ENCODE data around the gene CEP70. TPM values are rescaled to one million over a fixed set of nuclear protein-coding genes. Genes with fewer than 3 reads are reported as not detected.

The CEP70 gene
- total and polyA plus RNA-seq, 2 of the 13 experiments (the other 11 are each of a cell fraction or from before 2014, with no cell fraction given) = 4.0 to 22.3 TPM

- TF ChIP-seq MTA3 (CRISPR knock-in tag; IDR thresholded peaks at IDR 0.05) (no peak), ZNF747 (CRISPR knock-in tag; IDR thresholded peaks at IDR 0.05; ENCODE audit: borderline replicate concordance) (peak; percentile 89), NPAS2 (CRISPR knock-in tag; IDR thresholded peaks at IDR 0.05; ENCODE audit: borderline replicate concordance) (no peak), ZNF572 (CRISPR knock-in tag; IDR thresholded peaks at IDR 0.05) (no peak; the same call in 1 of the 2 replicates), BORCS8-MEF2B (CRISPR knock-in tag; IDR thresholded peaks at IDR 0.05) (peak; percentile 79; the same call in 1 of the 2 replicates), RBM39 (IDR thresholded peaks at IDR 0.05; ENCODE audit: low read depth, low read length, poor library complexity, severe bottlenecking) (peak; percentile 70), NFIB (CRISPR knock-in tag; IDR thresholded peaks at IDR 0.05; ENCODE audit: borderline replicate concordance) (peak; percentile 84; the same call in 1 of the 2 replicates), FOSL2 (CRISPR knock-in tag; IDR thresholded peaks at IDR 0.05) (peak; percentile 15), ZNF800 (CRISPR knock-in tag; IDR thresholded peaks at IDR 0.05) (peak; percentile 65; the same call in 1 of the 2 replicates), PCBP2 (optimal IDR thresholded peaks at IDR 0.05; ENCODE audit: low read depth, low read length, poor library complexity, severe bottlenecking) (no peak), JARID2 (CRISPR knock-in tag; IDR thresholded peaks at IDR 0.05; ENCODE audit: insufficient replicate concordance) (no peak), BCL6 (CRISPR knock-in tag; IDR thresholded peaks at IDR 0.05) (peak; percentile 18; the same call in 1 of the 2 replicates), ZNF770 (CRISPR knock-in tag; IDR thresholded peaks at IDR 0.05) (0 out of 2 replicates have a peak, but pooled peaks have one; percentile 33), ZNF850 (CRISPR knock-in tag; conservative IDR thresholded peaks at IDR 0.05) (no peak), TIGD3 (CRISPR knock-in tag; IDR thresholded peaks at IDR 0.05; ENCODE audit: borderline replicate concordance) (no peak), ZNF777 (CRISPR knock-in tag; IDR thresholded peaks at IDR 0.05) (peak; percentile 81), ZBTB1 (CRISPR knock-in tag; IDR thresholded peaks at IDR 0.05; ENCODE audit: borderline replicate concordance) (no peak), ZNF446 (CRISPR knock-in tag; IDR thresholded peaks at IDR 0.05) (no peak; the same call in 1 of the 2 replicates), ZBTB46 (CRISPR knock-in tag; IDR thresholded peaks at IDR 0.05; ENCODE audit: borderline replicate concordance) (no peak), CERS6 (CRISPR knock-in tag; IDR thresholded peaks at IDR 0.05) (no peak)
These were observed at the start of gene CEP70 (continued) for GRCh38 chr3:138594150-138594934.
